G401.6 (cell line): Measurements from ENCODE around the gene EVA1C.
"Not testable (repeated sequence)": the region's sequence is repeated elsewhere in the genome, so short reads cannot be mapped to it uniquely, and the experiment has no call there.

Experiments
- FAIRE-seq: peaks from 2 replicates; lab custom pipeline; 2012; peaks lifted over from hg19 to GRCh38; lab: Jason Lieb, UNC

EVA1C gene, protein sequence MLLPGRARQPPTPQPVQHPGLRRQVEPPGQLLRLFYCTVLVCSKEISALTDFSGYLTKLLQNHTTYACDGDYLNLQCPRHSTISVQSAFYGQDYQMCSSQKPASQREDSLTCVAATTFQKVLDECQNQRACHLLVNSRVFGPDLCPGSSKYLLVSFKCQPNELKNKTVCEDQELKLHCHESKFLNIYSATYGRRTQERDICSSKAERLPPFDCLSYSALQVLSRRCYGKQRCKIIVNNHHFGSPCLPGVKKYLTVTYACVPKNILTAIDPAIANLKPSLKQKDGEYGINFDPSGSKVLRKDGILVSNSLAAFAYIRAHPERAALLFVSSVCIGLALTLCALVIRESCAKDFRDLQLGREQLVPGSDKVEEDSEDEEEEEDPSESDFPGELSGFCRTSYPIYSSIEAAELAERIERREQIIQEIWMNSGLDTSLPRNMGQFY

DNA sequence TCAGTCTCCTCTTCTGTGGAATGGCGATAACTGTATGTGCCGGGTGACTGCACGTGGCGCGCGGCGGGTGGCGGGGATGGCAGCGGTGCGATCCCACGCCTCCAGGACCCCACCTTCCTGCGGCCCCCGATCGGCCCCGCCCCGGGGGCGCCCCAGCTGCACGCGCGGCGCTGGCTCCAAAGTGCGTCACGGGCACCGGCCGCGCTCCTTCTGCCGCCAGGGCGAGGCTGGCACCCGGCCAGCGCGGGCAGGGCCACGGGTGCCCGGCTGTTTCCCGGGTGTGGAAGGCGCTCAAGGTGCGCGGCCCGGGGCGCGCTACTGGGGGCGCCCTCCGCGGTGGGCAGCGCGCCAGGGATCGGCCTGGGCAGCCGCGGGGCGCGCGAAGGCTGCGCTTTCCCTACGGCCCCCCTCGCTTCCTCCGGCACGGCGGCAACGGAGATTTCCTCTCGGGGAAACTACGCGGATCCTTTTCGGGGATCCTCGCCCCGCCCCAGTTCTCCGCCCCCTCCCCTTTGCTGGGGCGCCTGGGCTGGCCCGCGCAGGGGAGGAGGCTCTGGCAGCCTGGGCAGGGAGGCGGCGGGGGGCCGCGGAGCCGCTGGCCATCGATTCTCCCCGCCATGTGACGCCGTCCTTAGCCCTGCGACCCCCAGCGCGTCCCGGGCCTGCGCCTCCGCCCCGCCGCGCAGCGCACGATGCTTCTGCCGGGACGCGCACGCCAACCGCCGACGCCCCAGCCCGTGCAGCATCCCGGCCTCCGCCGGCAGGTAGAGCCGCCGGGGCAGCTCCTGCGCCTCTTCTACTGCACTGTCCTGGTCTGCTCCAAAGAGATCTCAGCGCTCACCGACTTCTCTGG is at the start of gene EVA1C:
Gene EVA1C (plus strand): TSS at position 545 of the 853 bp plus-strand sequence. CDS start 148 bp downstream, at position 693.
- no peak for FAIRE-seq

DNA sequence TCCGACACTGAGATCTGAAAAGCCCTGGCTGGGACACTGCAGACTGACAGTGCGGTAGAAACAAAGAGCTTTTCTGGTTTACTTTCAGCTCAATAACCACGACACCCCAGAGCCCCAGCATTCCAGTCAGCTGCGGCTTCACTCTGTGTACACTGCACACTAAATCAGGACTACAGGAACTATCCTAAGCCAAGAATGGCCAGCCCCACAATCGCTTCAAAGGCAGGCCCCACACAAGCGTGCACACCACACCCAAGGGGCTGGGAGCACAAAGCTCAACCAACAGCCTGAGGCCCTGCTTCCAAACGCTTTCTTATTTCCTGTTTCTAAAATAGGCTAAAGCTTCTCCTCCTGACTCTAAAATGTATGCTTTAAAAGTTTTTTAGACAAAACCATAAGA is 48.1 kb upstream of the EVA1C start:
- FAIRE-seq, result no peak

DNA sequence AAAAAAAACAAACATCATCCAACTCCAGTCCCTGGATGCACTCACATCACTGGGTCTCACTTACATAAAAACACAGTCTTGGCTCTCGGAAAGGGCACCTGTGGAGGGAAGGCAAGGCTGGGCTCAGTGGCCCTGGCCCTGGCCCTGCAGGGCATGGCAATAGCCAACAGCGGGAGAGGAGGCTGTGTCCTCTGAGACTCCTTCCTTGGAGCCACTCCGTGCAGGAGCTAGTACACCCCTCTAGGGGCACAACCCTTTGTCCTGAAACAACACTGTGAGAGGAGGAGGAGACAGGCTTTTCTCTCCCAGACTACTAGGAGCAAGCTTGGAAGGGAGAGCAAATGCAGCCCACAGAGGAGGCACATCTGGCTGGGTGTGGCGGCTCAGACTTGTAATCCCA is 47.7 kb upstream of the EVA1C start:
- no peak for FAIRE-seq

DNA sequence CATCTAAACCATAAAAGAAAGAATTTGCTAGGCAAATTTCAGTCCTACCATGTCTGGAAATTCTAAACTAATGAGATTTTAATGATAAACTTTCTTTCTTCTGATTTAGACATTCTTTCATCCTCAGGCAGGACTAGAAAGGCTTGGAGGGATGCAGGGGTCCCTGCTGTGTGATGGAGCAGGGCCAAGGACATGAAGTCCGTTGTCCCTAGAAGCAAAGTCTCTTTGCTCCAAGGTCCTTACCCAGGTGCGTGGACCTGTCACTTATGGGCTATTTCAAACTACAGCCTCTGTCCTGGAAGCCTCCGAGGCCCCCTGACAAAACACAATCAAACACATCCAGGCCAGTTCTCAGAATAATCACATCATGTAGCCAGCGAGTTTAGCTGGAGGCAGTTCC is 46.3 kb upstream of the EVA1C start:
- FAIRE-seq, result no peak

DNA sequence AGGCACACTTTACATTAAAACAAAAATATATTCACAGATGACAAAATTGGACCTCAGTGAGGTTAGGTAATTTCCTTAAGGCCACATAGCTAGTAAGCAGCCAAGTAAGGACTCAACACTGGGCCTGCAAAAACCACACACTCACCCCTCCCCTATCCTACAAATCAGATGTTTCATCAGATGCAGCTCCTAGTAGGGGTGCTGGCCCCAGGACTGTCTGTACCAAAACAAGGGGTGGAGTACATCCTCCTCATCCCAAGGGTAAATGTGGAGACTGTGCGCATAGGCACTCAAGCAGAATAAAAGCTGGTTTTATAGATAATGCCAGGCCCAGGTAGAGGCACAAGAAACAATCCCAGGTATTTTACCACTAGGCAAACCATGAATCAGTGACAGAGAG is 45.3 kb upstream of the EVA1C start:
- FAIRE-seq, result no peak

DNA sequence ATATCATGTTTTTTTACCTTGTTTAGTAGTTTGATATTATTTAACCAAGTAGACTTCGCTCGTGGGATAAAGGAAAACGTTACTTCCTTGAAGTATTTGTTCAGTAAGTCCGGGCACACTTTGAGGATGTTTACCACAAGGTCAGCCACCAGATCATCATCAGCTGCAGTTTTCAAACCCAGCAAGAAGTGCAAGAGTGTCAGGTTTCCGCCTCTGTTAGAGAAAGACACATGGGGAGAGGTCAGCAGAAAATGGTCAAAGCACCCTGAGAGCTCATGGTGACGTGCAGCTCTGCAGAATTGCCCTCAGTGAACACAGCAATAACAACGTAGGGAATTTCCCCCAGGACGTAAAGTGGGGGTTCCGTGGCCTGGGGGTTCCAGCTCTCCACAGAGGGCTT is 44.1 kb upstream of the EVA1C start:
- FAIRE-seq, result no peak

DNA sequence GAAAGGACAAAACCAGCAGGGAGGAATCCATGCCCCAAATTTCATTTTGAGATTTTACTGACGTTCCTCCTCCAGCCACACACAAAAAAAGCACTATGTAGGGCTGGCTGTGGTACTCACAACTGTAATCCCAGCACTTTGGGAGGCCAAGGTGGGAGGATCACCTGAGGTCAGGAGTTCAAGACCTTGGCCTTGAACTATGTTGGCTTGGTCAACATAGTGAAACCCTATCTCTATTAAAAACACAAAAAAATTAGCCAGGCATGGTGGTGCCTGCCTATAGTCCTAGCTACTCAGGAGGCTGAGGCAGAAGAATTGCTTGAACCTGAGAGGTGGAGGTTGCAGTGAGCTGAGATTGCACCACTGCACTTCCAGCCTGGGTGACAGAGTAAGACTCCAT is 43.5 kb upstream of the EVA1C start:
- not testable (repeated sequence) for FAIRE-seq

DNA sequence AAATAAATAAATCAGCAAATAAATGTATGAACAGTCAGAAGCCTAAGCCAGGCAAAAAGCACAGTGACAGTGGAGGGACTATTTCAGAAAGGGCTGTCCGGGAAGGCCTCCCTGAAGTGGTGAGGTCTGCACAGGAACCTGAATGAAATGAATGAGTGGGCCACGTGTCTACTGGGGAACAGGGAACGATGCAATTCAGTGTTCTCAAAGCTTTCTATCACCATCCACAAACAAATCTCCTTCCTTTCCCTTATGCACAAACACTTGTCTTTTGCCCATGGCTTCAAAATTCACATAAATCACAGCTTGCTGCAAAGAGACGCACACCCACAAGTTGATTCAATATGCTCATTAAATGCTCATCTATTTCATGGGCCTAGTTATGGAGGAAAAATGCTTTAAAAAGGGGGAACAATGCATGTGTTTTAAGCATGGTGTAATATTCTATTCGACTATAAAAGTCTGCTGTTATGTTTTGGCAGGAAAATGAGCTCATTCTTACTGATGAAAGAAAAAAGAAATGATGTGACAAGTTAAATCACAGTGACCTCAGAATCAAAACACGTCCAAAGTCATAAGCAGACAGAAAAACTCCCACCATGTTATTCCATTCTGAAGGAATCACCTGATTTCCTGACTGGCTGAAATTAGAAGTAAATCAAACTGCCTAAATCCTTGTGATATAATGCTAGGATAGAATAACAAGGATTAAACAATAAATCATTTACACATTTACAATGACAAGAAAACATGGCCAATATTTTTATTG is 41.3 kb upstream of the EVA1C start:
- FAIRE-seq, result no peak

DNA sequence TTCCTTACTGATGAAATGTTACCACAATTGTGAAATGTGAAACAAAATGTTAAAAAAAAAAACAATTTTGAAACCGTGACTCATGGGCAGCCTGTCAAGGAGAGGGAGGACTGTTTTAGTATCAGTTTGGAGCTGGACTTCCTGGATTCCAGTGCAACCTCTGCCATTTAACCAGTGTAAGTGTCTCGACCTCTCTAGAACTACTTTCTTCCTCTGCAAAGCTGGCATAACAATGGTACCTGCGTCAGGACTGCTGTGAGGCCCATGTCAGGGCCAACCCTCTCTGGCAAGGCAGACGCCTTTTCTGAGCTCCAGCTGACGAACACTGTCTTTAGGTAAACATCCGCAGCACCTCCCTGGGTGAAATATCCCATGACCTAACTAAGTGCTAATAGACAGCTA is 40.6 kb upstream of the EVA1C start:
- FAIRE-seq, result no peak

DNA sequence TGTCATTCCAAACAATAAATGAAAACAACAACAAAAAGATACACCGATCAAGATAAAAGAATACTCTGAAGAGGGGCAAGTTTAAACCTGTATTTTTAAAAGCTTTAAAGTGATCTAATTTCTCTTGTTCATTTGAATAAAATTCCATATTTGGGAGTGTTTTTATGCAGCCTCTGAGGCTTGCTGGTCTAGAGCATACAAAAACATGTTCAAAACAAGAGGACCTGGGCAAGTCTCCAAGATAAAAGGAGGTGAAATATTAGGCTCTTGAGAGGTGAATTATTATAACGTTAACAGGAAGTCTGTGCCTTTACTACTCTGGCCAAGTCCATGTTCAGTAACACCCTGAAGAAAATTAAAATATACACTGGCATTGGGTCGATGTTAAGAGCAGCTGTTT is 39.8 kb upstream of the EVA1C start:
- no peak for FAIRE-seq

DNA sequence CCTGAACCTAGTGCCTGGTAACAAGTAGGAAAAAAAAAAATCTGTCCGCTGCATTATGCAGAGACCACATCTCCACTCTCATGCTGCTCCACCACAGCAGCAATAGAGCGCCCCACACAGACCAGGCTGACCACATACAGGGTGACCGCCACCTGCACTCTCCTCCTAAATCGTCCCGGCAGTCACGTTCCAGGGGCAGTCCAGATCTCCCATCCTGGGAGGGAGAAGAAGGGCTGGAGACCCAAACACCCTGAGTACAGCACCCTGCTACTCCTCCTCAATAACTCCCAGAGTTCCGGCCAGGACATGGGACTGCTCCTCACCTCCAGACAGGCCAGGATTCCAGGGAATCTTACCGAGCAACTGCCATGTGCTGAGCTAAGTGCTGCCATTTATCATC is 35.0 kb upstream of the EVA1C start:
- no peak for FAIRE-seq

DNA sequence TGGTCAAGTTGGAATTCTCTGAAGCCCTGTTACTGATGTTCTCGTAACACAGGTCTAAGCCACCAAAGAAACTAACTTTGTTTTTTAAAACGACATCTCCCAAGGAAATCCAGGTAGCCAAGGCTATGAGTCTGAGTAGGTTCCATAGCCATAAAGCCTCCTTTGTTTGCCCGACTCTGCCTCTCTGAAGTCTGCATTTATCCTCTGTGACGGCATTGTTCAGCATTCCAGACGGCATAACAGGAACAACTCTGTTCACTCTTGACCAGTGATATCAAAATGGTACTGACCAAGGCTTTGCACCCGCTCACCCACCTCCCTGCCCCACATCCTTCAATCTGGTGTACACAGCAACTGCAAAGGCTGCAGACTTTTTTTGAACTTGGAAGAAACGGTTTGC is 34.5 kb upstream of the EVA1C start:
- FAIRE-seq, result no peak

DNA sequence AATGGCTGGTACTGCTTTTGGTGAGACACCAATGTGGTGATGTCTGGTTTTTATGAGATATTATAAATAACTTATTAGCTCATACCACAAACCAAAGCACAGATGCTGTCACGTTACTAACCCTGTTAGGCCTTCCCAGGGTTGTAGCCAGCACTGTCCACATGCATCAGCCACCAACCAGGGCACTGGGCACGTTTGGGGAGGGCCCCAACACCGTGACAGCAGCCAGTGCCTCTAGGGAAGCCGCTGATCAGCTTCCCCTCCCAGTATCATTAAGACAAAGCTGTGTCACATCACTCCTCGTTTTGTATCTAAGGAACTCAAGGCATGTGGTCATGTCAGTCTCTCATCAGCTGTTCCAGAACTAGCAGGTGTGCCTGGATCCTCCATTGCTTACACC is 33.5 kb upstream of the EVA1C start:
- FAIRE-seq, result no peak

DNA sequence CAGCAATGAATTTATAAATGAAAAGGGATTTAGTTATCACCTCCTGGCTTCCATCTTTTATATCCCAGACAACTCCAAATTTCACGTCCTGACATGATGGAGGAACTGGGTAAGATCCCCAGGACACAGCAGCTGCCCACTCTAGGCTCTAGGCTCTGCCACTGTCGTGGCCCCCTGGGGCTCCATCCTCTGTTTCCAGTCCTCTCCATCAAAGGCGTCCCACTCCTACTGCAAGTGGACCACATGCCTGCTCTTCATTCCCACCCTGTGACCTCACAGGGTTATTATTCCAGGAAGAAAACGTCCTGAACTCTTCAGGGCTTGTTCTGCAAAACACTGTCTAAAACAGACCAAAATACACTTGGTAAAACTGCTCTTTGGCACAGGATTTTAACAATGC is 31.6 kb upstream of the EVA1C start:
- FAIRE-seq, result no peak

DNA sequence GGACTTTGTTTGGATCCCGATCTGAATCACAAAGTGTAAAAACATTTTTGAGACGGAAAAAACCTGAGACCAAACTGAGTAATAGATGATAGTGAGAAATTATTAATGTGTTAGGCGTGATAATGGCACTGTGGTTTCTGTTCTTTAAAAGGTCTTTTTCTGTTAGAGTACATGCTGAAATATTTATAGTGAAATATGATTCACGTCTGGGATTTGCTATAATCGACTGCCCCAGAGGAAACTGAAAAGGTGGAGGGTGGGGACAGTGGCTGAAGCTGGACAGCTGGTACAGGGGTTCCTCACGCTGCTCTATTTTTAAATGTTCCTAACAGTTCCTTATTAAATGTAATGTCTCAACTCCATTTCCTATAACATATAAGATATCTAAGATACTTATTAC is 30.9 kb upstream of the EVA1C start:
- no peak for FAIRE-seq

DNA sequence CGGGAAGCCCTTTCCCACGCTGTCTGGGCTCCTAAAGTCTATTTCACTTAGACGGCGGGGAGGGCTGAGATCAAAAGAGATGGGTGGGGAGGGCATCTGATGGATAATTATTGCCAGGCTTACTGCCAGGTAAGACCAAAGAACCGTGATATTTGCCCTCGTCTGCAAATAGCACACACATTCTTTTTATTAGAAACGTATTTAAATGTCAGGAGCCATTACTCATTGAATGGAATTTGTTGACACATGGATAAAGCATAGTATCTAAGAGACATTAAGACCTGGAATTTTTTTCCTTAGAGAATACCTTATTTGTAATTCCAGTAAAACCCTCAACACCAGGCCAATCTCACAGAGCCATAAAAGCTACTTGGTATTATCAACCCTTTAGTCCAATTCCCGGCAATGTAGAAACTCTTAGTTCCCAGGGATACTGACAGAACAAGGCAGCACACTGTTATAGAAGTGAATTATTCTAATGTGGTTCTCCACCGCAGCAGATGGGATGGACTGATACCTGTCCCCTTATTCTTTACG is 30.3 kb upstream of the EVA1C start:
- no peak for FAIRE-seq

DNA sequence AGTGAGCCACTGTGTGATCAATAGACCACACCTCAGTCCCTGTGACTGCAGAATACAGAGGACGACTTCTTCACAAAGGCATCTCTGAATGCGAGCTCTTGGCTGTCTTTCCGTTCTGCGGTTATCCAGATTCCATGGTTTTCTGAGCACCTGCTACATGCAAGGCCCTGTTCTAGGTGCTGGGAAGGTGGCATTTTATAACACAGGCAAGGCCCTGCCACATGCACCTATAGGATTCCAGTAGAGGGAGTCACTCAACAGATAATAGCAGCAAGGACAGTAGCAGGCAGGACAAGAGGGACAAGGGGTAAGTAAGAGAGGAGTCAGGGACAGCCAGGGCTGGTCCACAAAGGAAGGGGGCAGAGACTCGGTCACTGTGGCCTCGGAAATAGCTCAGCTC is 28.7 kb upstream of the EVA1C start:
- no peak for FAIRE-seq

DNA sequence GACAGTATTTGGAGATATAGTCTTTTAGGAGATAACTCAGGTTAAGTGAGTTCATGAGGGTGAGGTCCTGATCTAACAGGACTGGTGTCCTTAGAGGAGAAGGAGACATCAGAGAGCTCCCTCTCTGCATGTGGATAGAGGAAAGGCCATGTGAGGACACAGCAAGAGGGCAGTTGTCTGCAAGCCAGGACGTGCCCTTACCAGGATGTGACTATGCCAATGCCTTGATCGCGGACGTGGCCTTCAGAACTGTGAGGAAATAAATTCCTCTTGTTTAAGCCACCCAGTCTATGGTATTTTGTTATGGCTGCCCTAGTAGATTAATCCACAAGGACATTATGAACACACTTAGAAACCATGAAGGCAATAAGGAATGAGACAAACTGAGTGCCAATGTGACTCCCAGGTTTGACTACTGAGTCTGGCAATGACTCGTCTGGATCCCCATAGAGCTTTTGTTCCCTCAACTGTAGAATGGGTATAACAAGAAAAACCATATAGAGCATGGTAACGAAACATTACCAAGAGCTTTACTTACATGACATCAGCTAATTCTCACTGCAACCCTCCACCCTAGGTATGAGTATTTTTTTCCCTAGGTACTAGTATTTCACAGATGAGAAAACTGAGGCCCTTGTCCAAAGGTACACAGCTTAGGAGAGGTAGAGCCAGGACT is 26.2 kb upstream of the EVA1C start:
- no peak for FAIRE-seq

DNA sequence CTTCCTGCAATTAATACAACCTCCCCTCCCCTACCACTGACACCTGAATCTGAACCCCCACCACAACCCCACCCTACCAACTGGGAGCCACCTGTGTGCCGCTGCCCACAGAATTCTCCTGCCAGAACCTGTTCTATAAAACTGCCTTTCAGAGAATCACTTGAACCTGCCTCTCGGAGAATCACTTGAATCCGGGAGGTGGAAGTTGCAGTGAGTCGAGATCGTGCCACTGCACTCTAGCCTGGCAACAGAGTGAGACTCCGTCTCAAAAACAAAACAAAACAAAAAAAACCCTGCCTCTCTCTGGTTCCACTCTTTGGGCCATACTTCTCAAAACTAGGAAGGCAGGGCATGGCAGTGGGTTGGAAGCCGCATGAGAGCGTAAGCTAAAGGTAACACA is 25.4 kb upstream of the EVA1C start:
- no peak for FAIRE-seq

DNA sequence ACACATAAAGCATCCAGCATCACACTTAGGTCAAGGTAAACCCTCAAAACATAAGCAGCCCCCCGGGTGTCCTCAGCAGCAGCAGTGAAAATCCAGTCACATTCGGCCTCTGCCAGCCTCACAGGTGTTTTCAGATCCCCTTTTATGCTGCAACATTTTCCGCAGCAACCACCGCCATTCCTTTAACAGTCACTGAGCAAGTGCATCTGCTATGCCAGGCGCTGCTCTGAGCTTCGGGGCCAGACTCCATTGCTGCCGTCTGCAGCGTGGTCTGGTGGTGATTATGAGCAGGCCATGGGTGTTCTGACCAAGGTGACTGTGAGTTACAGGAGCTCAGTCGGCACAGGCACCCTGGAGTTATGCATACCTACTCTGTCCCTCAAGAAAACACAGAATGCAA is 24.2 kb upstream of the EVA1C start:
- FAIRE-seq, result no peak

DNA sequence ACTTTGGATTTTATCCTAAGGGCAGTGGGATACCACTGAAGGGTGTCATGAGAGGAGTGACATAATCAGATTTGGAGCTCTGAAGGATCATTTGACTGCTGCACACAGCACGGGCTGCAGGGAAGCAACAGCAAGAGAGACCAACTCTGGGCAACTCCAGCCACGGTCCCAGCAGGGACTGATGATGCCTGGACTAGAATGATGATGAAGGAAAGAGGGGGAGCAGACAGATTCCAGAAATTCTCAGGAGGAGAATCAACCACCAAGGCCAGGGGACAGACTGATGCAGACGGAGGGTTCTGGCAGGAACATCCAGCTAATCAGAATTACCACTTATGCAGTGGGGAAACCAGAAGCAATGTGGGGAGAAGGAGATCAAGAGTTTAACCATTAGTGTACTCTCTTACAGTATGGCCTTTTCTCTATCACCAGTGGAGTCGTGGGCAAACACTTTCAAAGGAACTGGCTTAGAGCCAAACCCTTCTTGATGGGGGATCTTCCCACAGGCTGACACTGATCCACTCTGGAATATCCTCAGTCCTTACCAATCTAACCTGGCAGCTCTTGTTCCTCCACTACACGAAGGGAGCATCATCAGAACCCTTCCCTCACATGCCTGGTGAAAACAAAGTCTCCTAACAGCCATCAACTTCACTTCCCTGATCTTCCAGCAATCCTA is 23.0 kb upstream of the EVA1C start:
- no peak for FAIRE-seq
